PC-9 (cell line): ENCODE data around the gene PPP2R5C. TPM values are rescaled to one million over a fixed set of nuclear protein-coding genes. Genes with fewer than 3 reads are reported as not detected.

Experiments used
- BruUV-seq: library from RNA; stranded (reverse); fragments of 400-500 nt; replicated peaks from 2 replicates; lab custom pipeline; 2021; lab: Mats Ljungman, UMichigan
- CTCF ChIA-PET: fragments of 300-600 bp; sonication (Branson Sonifier 250); formaldehyde crosslinking; loops from one replicate; lab custom pipeline; 2022; ENCODE audit warnings: antibody characterized with exemption; lab: Charles Lee
- POLR2A ChIA-PET: fragments of 300-600 bp; sonication (Branson Sonifier 250); formaldehyde crosslinking; loops from one replicate; lab custom pipeline; 2022; ENCODE audit warnings: antibody characterized with exemption; ENCODE audit not compliant: unreplicated experiment; lab: Charles Lee
- DNase-seq, 2 experiments: peaks; one replicate each; pipeline versions ENCODE4 v3.0.0 to v3.0.0-alpha.2; 2015 to 2022; ENCODE audit warnings: mixed read lengths in 1 of 2
- H2AFZ ChIP-seq: fragments of 200-600 bp; sonication (generic); 2 replicates; pipeline ENCODE4 v1.8.1; 2017; ENCODE audit warnings: antibody characterized with exemption
- H3F3A ChIP-seq: fragments of 200-600 bp; sonication (generic); 2 replicates; pipeline ENCODE4 v1.8.1; 2017; ENCODE audit warnings: antibody characterized with exemption, mild to moderate bottlenecking, low read depth; ENCODE audit not compliant: insufficient read depth
- H3K27ac ChIP-seq: fragments of 200-600 bp; sonication (generic); 2 replicates; pipeline ENCODE4 v1.6.1; 2016; ENCODE audit warnings: mixed run types
- H3K27me3 ChIP-seq: fragments of 200-600 bp; sonication (generic); 2 replicates; pipeline ENCODE4 v1.6.1; 2016; ENCODE audit warnings: low read depth, mixed run types; ENCODE audit not compliant: insufficient read depth
- H3K36me3 ChIP-seq: fragments of 200-600 bp; sonication (generic); 2 replicates; pipeline ENCODE4 v1.6.1; 2016; ENCODE audit warnings: low read depth, mixed run types
- H3K4me1 ChIP-seq: fragments of 200-600 bp; sonication (generic); replicated peaks from 2 replicates; pipeline ENCODE4 v1.6.1; 2016; ENCODE audit warnings: mixed run types; ENCODE audit not compliant: insufficient read depth
- H3K4me2 ChIP-seq: fragments of 200-600 bp; sonication (generic); 2 replicates; pipeline ENCODE4 v1.6.1; 2017; ENCODE audit warnings: mixed run types
- H3K4me3 ChIP-seq: fragments of 200-600 bp; sonication (generic); 2 replicates; pipeline ENCODE4 v1.6.1; 2016; ENCODE audit warnings: mixed run types
- H3K79me2 ChIP-seq: fragments of 200-600 bp; sonication (generic); 2 replicates; pipeline ENCODE4 v1.6.1; 2017; ENCODE audit warnings: low read depth, mixed run types
- H3K9me2 ChIP-seq: fragments of 200-600 bp; sonication (generic); 2 replicates; pipeline ENCODE4 v1.8.1; 2017; ENCODE audit warnings: mild to moderate bottlenecking; ENCODE audit not compliant: insufficient read depth
- H3K9me3 ChIP-seq: fragments of 200-600 bp; sonication (generic); 2 replicates; pipeline ENCODE4 v1.8.1; 2016; ENCODE audit warnings: low read depth; ENCODE audit not compliant: insufficient read depth
- H4K20me1 ChIP-seq: fragments of 200-600 bp; sonication (generic); 2 replicates; pipeline ENCODE4 v1.8.1; 2017; ENCODE audit not compliant: insufficient read depth
- EZH2 ChIP-seq: fragments of 200-600 bp; sonication (generic); IDR thresholded peaks from 2 replicates; pipeline ENCODE4 v1.8.0; 2017; ENCODE audit warnings: antibody characterized with exemption, low read depth
- intact Hi-C: fragments of 100-400 bp; cut with micrococcal nuclease; formaldehyde crosslinking; loops from one replicate; pipeline ENCODE4 v1.10.0; 2022; ENCODE audit not compliant: unreplicated experiment
- total RNA-seq: library from RNA; stranded (reverse); gene quantifications from 2 replicates; pipeline ENCODE4 v1.2.3, GENCODE V29; 2021
- TF ChIP-seq, protein P1 (sequence below): fragments of 200-600 bp; sonication (generic); conservative IDR thresholded peaks from 2 replicates; pipeline ENCODE4 v1.6.1; 2017; ENCODE audit warnings: mixed run types, antibody characterized with exemption, mild to moderate bottlenecking, moderate library complexity

The PPP2R5C gene
- total RNA-seq, 1 experiment from 2014 or later, result 401 TPM

DNA sequence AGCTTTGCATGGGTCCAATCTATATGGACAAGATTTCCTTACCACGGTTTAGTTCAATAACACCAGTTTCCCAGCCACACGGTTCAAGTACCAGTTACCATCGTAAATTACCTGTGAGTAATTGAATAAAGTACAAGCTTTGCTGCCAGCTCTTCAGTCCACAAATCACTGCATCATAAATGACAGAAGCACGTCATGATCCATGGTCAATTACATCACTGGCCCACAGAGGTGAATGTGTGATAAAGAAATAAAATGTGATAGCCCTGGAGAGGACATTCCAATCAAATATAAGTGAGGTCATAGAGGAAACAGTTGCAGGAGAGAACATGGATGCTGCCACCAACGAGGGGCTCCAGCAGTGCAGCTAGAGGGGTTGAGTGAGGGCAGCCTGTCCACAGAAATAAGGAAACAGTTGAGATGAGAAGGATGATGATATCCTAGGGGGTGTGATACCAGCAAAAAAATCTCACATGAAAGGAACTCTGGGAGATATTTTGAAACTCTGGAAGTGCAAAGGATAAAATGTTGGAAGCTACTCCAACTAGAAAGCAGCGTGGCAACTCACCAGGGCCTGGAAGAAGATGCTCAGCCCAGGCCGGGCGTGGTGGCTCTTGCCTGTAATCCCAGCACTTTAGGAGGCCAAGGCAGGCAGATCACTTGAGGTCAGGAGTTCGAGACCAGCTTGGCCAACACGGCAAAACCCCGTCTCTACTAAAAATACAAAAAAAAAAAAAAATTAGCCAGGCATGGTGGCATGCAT, 197.1 kb downstream of the PPP2R5C start:
- Histone ChIP-seq H3F3A (peaks cover 29% of the 10 kb centered on the region), H3K27ac (no peak overlapping the region), H3K36me3 (no peaks in the 10 kb centered on the region), H3K79me2 (no peaks in the 10 kb centered on the region), H3K9me3 (no peaks in the 10 kb centered on the region), H4K20me1 (no peaks in the 10 kb centered on the region), H2AFZ (no peak overlapping the region), H3K4me3 (no peak overlapping the region), H3K4me1 (peaks cover 20% of the 10 kb centered on the region), H3K27me3 (no peaks in the 10 kb centered on the region), H3K9me2 (no peaks in the 10 kb centered on the region), H3K4me2 (no peak overlapping the region)
- DNase-seq, result no peak
- CTCF ChIA-PET, result interaction anchor here (0.6 to 0.7 kb wide), 5 partner anchors 10 to 138 kb away, joined by 3 to 20 read pairs (median 3); no protein-coding TSS in a partner anchor
- no peak for TF ChIP-seq EZH2
- TF ChIP-seq, protein P1, sequence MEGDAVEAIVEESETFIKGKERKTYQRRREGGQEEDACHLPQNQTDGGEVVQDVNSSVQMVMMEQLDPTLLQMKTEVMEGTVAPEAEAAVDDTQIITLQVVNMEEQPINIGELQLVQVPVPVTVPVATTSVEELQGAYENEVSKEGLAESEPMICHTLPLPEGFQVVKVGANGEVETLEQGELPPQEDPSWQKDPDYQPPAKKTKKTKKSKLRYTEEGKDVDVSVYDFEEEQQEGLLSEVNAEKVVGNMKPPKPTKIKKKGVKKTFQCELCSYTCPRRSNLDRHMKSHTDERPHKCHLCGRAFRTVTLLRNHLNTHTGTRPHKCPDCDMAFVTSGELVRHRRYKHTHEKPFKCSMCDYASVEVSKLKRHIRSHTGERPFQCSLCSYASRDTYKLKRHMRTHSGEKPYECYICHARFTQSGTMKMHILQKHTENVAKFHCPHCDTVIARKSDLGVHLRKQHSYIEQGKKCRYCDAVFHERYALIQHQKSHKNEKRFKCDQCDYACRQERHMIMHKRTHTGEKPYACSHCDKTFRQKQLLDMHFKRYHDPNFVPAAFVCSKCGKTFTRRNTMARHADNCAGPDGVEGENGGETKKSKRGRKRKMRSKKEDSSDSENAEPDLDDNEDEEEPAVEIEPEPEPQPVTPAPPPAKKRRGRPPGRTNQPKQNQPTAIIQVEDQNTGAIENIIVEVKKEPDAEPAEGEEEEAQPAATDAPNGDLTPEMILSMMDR, result no peak; the same call in 1 of the 2 replicates
- POLR2A ChIA-PET, result interaction anchor here (0.6 to 0.7 kb wide), 2 partner anchors 78 to 397 kb away, joined by 3 to 22 read pairs; no protein-coding TSS in a partner anchor
- BruUV-seq, result no TSS peak
- intact Hi-C loops, result no loop called here

DNA sequence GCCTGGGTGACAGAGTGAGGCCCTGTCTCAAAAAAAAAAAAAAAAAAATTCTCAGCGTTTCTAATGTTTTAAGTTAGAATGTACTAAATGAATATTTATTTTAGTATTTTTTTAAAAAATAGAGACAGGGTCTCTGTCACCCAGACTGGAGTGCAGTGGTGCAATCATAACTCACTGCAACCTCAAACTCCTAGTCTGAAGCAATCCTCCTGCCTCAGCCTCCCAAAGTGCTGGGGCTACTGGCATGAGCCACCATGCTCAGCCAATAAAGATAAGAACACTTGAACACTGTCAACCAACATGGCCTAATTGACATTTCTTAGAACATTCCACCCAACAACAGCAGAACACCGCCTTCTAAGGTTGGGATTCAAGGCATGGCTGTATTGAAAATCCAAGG, 197.8 kb downstream of the PPP2R5C start:
- H3K36me3 ChIP-seq, result no peaks in the 10 kb centered on the region
- H3K9me3 ChIP-seq, result no peaks in the 10 kb centered on the region
- DNase-seq, result no peak
- no peak overlapping the region for H3K27ac ChIP-seq
- H3K9me2 ChIP-seq, result no peaks in the 10 kb centered on the region
- peaks cover 25% of the 10 kb centered on the region for H3K4me1 ChIP-seq
- TF ChIP-seq, protein P1, result no peak
- no peak for TF ChIP-seq EZH2
- no peaks in the 10 kb centered on the region for H4K20me1 ChIP-seq
- BruUV-seq, result no TSS peak
- ChIA-PET CTCF (no interaction called here), POLR2A (interaction anchor here (0.6 kb wide), 1 partner anchor 257 kb away, joined by 8 read pairs; no protein-coding TSS in a partner anchor)
- H3K27me3 ChIP-seq, result no peaks in the 10 kb centered on the region
- intact Hi-C loops, result no loop called here
- H3K4me2 ChIP-seq, result no peak overlapping the region
- H2AFZ ChIP-seq, result no peak overlapping the region
- H3K4me3 ChIP-seq, result no peak overlapping the region
- peaks cover 4% of the 10 kb centered on the region; the same call in 1 of the 2 replicates for H3K79me2 ChIP-seq
- peaks cover 29% of the 10 kb centered on the region for H3F3A ChIP-seq

DNA sequence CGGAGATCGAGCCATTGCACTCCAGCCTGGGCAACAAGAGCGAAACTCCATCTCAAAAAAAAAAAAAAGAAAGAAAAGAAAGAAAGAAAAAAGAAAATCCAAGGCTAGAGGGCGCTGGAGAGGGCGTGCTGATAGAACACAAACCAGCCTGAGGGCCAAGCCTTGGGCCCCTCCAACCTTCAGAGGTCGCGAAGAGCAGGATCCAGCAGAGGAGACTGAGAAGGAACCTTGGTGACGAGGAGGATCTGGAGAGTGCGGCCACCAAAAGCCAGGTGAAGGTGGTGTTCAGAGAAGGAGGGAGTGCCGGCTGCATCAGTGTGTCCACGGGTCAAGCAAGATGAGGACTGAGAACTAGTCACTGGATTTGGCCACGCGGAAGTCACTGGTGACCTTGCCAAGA, 198.7 kb downstream of the PPP2R5C start:
- no peaks in the 10 kb centered on the region for H4K20me1 ChIP-seq
- no peak overlapping the region for H2AFZ ChIP-seq
- ChIA-PET POLR2A (no interaction called here), CTCF (interaction anchor here (0.6 to 2.5 kb wide), 4 partner anchors 118 to 403 kb away, joined by 3 to 14 read pairs (median 4); no protein-coding TSS in a partner anchor)
- H3F3A ChIP-seq, result peaks cover 25% of the 10 kb centered on the region
- DNase-seq, result peak in 1 of 2 experiments; percentile 20
- BruUV-seq, result no TSS peak
- no peak for TF ChIP-seq EZH2
- TF ChIP-seq, protein P1, result peak; percentile 73
- no peak overlapping the region for H3K27ac ChIP-seq
- peaks cover 25% of the 10 kb centered on the region for H3K4me1 ChIP-seq
- H3K4me3 ChIP-seq, result no peak overlapping the region
- no peaks in the 10 kb centered on the region for H3K9me2 ChIP-seq
- intact Hi-C loops, result loop anchor here (2.0 to 10.0 kb wide), 5 partner anchors 72 to 555 kb away; no protein-coding TSS in a partner anchor
- no peak overlapping the region for H3K4me2 ChIP-seq
- H3K9me3 ChIP-seq, result no peaks in the 10 kb centered on the region
- H3K79me2 ChIP-seq, result peaks cover 12% of the 10 kb centered on the region
- H3K27me3 ChIP-seq, result no peaks in the 10 kb centered on the region
- H3K36me3 ChIP-seq, result no peaks in the 10 kb centered on the region
